ENCODE data around the gene SDK2.

The SDK2 gene

DNA sequence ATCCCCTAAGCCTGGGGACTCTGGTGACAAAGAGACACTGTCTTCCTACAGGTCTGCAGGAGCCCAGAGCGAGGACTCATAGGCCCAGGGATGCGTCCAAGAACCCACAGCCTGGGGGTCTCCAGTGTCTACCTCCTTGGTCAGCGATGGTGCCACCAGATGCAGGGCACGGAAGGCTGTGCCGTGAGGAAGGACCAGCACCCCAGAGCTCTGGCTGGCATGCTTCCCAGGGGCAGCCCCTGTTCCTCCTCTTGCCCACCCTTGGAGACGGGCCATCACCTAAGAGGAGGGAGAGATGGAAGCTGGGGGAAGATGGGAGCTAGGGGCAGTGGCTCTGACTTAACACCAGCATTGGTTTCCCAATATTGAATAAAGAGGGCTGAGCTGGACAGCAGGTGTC, 125.2 kb downstream of the SDK2 start:
- no peak for DNase-seq (ENCODE audit: extremely low read depth in 1 of 2, low read depth in 1 of 2)

DNA sequence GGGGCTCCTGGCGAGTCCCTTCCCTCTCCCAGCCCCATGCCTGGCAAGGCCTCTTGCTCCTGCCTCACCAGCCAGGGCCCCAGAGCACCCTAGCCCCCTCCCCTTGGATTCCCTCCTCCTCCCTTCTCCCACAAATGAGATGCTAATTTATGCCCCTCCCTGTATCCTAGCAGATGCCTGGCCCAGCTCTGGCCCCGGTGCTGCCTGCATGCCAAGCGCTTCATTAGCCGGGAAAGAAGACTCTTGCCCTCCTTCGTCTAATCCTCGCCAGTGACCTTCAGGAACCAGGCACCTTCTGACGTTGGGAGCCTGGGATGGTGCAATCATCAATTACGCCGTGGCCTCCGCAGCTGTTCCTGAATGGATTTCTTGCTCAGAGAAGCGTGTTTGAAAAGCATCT, 127.8 kb downstream of the SDK2 start:
- no peak for DNase-seq (ENCODE audit: extremely low read depth in 1 of 2, low read depth in 1 of 2)

DNA sequence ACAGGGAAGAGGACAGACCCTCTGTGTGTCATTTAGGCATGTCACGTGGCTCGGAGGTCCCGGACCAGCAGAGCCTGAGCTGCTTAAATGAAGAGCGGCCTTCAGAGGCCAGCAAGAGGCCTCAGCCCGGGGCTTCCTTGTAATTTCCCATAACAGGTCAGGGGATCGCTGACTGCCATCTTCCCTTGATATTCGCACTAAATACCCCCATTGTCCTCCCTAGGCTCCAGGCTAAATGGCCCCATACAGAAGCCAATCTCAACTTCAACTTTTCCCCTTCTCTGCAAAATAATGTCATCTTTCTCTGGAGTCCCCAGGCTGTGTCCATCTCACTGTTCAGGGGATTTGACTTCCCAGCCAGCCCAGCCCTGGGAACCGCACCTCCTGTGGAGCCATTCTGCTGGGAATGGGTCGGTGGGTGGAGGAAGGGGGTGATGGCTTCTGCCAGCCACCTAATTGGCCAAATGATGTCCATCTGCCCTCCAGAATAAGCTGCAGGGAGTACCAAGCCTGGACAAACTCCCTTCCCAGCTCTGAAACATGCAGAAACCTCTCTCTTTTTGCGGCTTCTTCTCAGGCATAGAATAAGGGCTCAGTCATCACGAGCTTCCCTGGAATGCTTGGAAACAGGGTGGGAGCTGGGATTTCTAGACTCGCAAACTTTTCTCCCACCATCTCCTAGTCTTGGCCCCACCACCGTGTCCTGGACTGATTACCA, 129.9 kb downstream of the SDK2 start:
- DNase-seq (ENCODE audit: extremely low read depth in 1 of 2, low read depth in 1 of 2), result no peak

- DNase-seq (ENCODE audit: extremely low read depth in 1 of 2, low read depth in 1 of 2), result no peak
Observed at GRCh38 chr17:73513426-73513825, 130.8 kb downstream of the SDK2 start.

DNA sequence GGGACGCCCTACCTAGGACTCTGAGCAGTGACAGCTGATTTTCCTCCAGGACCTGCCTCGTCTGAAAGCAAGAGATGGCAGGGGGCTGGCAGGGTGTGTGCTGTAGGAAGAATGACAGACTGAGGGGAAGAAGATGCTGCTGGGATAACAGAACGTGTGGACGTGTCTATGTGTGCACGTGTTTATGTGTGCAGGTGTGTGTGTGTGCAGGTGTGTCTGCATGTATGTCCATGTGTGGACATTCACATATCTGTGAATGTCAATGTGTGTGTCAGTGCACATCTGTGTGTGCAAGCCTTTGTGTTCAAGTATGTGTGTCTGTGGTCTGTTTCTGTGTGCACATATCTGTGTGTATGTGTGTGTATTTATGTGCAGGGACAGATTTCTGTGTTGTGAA, 132.5 kb downstream of the SDK2 start:
- DNase-seq (ENCODE audit: extremely low read depth in 1 of 2, low read depth in 1 of 2), result no peak

DNA sequence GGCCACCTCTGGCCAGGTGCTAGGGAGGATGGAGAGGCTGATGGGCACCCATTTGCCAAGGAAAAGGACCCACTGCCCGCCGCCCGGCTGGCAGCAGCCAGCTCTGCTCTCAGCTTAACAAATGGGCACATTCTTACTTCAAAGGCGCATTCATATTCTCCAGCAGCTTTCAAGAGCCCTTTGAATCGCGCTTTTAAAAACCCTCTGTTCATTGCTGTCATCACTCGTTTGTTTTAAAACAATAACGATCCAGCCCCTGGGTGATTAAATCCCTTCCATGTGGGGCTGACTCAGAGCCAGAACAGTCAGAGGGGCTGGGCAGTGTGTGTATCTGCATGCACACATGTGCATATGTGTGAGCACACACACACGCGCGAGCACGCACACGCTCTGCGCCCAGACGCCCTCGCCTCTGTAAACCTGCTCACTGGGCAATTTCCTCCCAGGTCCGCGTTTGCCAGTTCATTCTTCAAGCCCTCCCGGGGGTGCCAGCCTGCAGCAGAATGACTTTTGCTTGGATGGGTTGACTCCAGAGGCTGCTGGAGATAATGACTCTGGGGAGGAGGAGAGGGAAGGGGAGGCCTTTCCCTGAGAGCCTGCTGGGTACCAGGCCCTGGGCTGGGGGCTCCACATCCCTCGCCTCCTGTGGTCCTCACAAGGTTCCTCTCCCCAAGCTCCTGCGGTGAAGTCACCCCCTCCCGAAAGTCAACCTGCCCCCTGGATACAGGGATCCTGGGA, 133.1 kb downstream of the SDK2 start:
- DNase-seq (ENCODE audit: extremely low read depth in 1 of 2, low read depth in 1 of 2), result no peak

- DNase-seq (ENCODE audit: extremely low read depth in 1 of 2, low read depth in 1 of 2), result no peak
Observed at GRCh38 chr17:73508931-73509605, 135.2 kb downstream of the SDK2 start.

DNA sequence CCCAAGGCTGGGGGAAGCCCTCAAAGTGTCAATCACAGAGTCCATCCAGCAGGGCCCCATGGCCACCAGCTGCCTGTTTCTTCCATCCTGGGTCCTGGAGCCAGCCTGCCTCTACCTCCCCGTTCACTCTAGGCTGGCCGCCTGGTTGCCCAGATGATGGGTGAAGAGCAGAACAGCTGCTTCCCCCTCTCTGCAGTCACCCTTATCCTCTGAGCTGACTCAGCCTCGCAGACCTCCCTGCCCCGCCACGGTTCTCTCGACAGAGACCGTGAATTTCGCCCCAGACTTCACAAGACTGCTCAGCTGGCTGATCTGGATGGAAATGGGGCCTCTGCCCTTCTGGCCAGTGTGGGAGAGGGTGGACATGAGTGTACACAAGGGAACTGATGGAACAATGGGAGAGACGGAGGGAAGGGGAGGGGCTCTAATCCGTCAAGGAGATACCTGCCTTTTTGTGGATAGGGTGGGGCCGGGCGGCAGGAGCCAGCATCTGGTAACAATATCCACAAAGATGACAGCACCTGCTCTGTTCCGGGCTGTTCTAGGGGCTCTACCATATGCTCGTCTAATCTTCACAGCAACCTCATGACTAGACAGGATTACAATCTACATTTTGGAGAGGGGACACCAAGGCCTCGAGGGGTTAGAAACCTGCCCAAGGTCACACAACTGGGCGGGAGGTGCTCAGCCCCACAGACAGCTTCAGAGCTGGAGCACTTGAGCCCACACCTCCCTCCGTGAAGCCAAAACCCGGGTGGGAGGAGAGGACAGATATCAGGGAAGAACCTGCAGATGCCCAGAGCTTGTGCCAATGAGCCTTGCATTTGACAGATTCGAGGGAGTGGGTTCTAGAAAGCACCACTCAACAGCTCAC, 136.0 kb downstream of the SDK2 start:
- DNase-seq (ENCODE audit: extremely low read depth in 1 of 2, low read depth in 1 of 2), result no peak

DNA sequence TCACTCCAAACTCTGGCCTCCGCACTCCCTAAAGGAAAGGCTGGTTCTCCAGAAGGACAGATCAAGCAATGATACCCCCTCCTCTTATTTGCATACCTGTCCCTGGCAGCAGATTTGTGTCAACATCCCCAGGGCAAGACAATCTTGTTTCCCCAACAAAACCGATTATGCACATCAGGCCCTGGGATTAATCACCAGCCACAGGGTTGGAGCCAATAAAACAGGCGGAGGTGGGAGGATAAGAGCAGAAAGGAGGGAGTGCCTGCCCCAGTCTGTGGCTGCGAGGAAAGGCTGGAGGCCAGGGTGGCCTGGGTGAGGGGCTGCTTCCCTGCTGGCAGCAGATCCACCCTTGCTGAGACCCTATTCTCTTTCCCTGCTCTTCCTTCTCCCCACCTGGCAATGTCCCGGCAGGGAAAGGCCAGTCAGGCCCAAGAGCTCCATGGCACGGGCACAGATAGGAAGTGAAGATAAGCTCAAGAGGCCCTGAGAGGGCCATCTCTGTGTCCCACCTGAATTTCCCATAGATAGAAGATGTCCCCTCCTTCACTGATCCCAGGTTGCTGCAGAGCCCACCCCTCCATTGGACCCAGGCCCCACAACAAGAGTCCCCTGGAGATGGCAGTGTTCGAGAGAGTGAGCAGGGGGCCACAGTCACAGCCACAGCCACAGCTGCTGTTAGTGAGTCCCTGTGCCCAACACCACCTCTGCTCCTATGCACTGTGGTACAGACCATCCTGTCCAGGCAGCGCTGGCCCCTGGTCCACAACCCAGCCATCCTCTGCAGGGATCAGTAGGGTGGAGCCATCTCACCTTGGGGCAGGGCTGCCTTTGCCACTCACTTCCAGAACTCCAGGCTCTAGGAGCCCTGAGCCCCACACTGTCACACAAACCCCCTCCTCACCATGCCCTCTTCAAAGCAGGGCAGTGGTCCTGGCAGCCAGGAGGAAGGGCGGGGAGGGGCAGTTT, 137.5 kb downstream of the SDK2 start:
- DNase-seq (ENCODE audit: extremely low read depth in 1 of 2, low read depth in 1 of 2), result no peak

DNA sequence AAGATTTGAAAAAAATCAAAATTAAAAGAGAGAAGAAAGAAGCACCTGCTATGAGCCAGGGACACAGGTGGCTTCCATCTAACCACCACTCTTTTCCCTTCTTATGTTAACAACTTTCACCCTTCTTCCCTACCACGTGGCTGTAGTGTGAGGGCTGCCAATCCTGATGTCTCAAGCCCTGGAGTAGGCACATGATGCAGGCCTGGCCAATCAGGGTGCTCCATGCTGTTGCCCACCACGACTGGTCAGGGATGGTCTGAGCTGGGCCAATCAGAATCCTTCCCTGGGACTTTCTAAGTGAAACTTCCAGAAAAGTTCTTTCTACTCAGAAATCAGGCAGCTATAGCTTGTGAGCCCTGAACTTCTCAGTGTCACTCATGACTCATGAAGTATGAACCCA, 140.7 kb downstream of the SDK2 start:
- no peak for DNase-seq (ENCODE audit: extremely low read depth in 1 of 2, low read depth in 1 of 2)

DNA sequence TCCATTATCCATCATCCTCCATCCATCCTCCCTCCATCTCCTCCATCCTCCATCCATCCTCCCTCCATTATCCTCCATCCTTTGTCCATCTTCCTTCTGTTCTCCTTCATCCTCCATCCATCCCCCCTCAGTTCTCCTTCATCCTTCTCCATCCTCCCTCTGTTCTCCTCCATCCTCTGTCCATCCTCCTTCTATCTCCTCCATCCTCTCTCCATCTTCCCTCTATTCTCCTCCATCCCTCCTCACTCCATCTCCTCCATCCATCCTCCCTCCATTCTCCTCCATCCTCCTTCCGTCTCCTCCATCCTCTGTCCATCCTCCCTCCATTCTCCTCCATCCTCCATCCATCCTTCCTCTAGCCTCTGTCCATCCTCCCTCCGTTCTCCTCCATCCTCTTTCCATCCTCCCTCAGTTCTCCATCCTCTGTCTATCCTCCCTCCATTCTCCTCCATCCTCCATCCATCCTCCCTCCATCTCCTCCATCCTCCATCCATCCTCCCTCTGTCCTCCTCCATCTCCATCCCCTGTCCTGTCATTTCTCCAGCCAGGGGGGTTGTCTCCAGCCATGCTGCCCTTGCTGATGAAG, 143.7 kb downstream of the SDK2 start:
- DNase-seq (ENCODE audit: extremely low read depth in 1 of 2, low read depth in 1 of 2), result no peak

GRCh38 chr17:73498886-73499554, 145.2 kb downstream of the SDK2 start:
- DNase-seq (ENCODE audit: extremely low read depth in 1 of 2, low read depth in 1 of 2), result no peak

DNA sequence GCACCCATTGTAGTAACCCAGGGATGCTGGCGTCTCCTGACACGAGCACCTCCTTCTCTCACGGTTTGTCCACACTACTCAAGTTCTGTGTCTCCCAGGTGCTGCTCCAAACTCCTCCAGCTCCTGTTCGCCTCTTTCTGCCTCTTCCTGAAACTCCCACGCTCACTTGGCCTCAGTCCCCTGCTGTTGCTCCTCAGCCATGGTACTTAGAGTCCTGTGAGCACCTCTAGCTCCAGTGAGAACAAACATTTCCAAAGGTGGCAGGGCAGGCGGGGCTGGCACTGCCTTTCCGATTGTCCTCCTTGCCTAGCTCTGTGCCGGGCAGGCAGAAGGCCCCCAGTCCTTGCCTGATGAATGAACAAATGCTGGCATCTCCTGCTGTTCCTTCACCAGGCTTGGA, 146.1 kb downstream of the SDK2 start:
- no peak for DNase-seq (ENCODE audit: extremely low read depth in 1 of 2, low read depth in 1 of 2)

DNA sequence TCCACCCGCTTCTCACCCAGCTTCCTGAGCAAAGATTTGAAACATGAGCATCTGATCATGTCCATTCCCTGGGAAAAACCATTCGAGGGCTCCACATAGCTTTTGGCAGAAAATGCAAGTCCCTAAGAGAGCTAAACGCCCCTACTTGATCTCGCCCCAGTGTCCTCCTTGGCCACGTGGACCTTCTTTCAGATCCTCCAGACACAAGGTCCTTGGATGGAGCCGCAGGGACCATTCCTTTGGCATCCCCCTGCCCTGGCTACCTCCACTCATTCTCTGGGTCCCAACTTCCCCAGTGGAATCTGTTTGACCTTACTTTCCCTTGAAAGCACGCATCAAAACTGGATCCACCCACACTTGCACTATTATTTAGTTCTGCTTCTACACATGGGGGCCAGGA, 146.5 kb downstream of the SDK2 start:
- no peak for DNase-seq (ENCODE audit: extremely low read depth in 1 of 2, low read depth in 1 of 2)

DNA sequence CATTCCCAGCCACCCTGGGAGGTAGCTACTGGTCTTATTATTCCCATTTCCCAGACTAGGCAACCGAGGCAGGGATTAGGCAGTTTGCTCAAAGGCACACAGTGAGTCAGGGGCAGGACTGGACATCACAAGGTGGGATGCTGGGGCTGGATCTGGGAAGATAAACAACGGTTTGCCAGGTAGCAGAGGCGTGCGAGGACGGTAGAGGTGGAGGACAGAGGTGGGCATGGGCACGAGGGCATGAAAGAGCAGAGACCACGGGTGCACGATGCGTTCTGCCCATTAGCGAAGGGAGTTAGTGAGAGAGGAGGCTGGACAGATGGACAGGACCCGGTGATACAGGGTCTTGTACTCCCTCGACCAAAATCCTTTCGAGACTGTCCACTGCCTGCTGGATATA, 148.0 kb downstream of the SDK2 start:
- no peak for DNase-seq (ENCODE audit: extremely low read depth in 1 of 2, low read depth in 1 of 2)

DNA sequence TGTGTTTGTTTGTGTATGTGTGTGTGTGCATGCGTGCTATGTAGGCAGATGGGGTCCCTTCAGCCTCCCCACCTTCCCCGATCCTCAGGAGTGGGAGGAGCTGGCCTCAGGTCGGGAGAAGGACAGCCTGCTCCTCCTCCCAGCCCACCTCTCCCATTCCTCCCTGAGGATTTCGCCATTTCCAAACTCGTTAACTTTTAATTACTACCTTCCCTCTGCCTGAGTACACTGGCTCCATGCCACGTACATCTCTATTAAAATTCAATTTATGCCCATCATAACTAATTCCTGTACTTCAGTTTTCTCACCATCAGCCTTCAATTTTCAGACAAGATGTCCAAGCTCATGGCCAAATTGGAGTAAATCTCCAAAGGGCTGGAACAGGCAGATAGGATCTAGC, 148.6 kb downstream of the SDK2 start:
- no peak for DNase-seq (ENCODE audit: extremely low read depth in 1 of 2, low read depth in 1 of 2)

DNA sequence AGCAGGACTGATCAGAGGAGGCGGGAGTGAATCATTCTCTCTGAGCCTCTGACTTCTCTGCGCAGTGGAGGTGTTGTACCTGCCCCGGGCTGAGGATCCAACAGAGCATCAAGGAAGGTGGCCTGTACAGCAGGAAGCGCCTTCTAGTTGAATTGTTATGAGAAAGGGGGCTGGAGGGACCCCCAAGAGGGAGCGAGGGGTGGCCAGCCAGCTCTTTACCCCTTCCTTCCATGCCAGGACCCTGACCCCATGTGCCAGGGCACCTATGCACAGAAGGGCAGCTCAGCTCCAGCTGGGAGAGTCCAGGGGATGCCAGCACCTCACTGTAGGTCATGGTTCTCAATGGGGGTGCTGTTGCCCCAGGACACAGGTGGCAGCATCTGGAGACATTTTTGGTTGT, 149.3 kb downstream of the SDK2 start:
- DNase-seq (ENCODE audit: extremely low read depth in 1 of 2, low read depth in 1 of 2), result no peak

DNA sequence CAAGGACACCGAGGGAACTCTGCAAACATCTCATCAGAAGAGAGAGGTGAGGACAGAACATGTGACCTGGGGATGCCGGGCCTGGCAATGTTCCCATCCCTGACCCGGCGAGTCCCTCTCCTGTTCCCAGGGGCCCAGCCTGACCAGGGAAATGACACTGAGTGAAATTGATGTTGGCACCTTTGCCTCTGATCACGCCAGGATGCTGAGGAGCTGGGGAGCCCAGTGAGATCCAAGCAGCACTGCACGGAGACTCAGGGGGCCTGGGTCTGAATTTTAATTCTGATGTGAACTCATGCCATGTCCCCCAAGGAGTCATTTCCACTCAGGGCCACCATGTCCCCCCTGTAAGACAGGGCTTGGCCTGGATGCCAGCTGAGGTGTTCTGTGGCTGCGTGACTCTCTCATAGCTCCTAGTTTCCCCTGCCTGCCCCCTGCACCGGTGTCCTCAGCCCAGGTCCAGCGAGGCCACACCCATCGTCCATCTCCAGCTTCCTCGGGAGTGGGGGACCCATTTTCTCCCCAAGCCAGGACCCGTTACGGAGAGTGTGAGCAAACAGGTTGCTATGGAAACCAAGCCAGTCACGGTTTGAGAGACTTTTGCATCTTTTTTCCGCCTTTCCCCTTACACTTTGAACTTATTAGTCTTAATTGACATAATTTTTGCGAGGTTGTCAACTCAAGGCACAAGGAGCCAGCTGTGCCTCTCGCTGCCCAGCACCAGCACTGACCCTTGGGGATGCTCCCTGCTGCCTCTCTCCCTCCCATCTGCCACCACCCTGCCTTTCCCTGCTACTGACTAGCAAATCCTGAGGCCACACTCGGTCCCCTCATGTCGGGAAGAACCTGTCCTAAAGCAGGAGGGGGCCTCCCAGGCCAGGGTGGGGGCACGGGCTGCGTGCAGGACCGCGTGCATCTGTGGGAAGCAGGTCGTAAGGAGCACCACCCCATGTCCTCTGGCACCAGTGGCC, 150.0 kb downstream of the SDK2 start:
- DNase-seq (ENCODE audit: extremely low read depth in 1 of 2, low read depth in 1 of 2), result no peak

All from stimulated activated CD8-positive, alpha-beta memory T cell treated with anti-CD3 and anti-CD28 coated beads, Interleukin-7, amount 100 ng/mL, for 48 hours (primary cell).